A673 (cell line): Measurements from ENCODE around the gene TSPEAR.

Experiments
- EZH2 ChIP-seq: fragments of 200-600 bp; sonication (generic); IDR thresholded peaks from 2 replicates; pipeline ENCODE4 v1.6.1; 2017; ENCODE audit warnings: borderline replicate concordance, low read depth, mild to moderate bottlenecking, mixed read lengths, antibody characterized with exemption, low read length; ENCODE audit not compliant: poor library complexity, severe bottlenecking
- TF ChIP-seq, protein P1 (sequence below): fragments of 300-800, 200-600 bp; sonication (generic); conservative IDR thresholded peaks from 2 replicates; pipeline ENCODE4 v1.5.1; 2017; ENCODE audit warnings: low read depth, mild to moderate bottlenecking, antibody characterized with exemption, low read length, moderate library complexity, mixed read lengths

DNA sequence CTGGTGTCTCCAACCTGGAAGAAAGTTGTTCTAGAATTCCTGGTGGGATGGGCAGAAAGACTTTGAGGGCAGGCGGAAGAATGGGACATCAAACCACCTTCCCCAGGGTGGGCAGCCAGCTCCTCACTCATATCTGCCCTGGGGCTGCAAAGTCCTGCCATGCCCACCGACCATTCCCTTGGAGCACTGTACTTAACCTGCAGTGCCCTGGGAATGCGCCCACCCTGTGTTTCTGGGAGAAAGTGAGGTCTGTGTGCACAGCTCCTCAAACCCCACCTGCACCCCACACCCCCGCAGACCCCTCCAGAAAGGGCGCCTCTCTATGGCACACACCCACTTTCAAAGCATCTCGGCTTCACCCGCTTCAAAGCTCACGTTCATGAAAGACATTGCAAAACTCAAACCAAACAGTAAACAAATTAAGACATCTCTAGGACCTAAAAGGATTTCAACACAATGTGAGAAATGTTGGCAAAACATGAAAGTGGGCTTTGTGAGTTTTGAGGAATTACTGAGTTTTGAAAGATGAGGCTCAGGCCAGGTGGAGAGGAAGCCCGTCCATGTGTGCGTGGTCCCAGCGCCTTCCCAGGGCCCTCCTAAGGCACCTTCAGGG lies 196.5 kb downstream of the TSPEAR start:
- TF ChIP-seq, protein P1, sequence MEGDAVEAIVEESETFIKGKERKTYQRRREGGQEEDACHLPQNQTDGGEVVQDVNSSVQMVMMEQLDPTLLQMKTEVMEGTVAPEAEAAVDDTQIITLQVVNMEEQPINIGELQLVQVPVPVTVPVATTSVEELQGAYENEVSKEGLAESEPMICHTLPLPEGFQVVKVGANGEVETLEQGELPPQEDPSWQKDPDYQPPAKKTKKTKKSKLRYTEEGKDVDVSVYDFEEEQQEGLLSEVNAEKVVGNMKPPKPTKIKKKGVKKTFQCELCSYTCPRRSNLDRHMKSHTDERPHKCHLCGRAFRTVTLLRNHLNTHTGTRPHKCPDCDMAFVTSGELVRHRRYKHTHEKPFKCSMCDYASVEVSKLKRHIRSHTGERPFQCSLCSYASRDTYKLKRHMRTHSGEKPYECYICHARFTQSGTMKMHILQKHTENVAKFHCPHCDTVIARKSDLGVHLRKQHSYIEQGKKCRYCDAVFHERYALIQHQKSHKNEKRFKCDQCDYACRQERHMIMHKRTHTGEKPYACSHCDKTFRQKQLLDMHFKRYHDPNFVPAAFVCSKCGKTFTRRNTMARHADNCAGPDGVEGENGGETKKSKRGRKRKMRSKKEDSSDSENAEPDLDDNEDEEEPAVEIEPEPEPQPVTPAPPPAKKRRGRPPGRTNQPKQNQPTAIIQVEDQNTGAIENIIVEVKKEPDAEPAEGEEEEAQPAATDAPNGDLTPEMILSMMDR: no peak
- TF ChIP-seq EZH2: no peak
